Pons (tissue), 1 donor: Measurements from ENCODE around the gene SUGT1.
"Not testable (repeated sequence)": the region's sequence is repeated elsewhere in the genome, so short reads cannot be mapped to it uniquely, and the experiment has no call there.

ENCODE experiments used
- DNase-seq: peaks from one replicate; pipeline ENCODE4 v3.0.0-alpha.2; 2016; ENCODE audit warnings: low spot score

Gene SUGT1

GRCh38 chr13:52669677-52670076 lies 17.0 kb downstream of the SUGT1 start:
- DNase-seq, result no peak

GRCh38 chr13:52670726-52671125 lies 18.1 kb downstream of the SUGT1 start:
- DNase-seq, result no peak

GRCh38 chr13:52673465-52673864 lies 20.8 kb downstream of the SUGT1 start:
- no peak for DNase-seq

GRCh38 chr13:52677823-52678222 lies 25.2 kb downstream of the SUGT1 start:
- no peak for DNase-seq

GRCh38 chr13:52685806-52686205 lies 33.2 kb downstream of the SUGT1 start:
- not testable (repeated sequence) for DNase-seq

GRCh38 chr13:52686376-52686775 lies 33.7 kb downstream of the SUGT1 start:
- DNase-seq, result no peak

- DNase-seq, result no peak
Measured at GRCh38 chr13:52695856-52696255, 43.2 kb downstream of the SUGT1 start.

GRCh38 chr13:52696566-52696965 lies 43.9 kb downstream of the SUGT1 start:
- no peak for DNase-seq

GRCh38 chr13:52701728-52702465 lies 49.3 kb downstream of the SUGT1 start:
- DNase-seq, result no peak

- DNase-seq, result no peak
Measured at GRCh38 chr13:52703482-52703881, 50.8 kb downstream of the SUGT1 start.

GRCh38 chr13:52706081-52706480 lies 53.4 kb downstream of the SUGT1 start:
- no peak for DNase-seq

GRCh38 chr13:52707375-52707774 lies 54.7 kb downstream of the SUGT1 start:
- DNase-seq, result no peak

GRCh38 chr13:52708266-52708665 lies 55.6 kb downstream of the SUGT1 start:
- not testable (repeated sequence) for DNase-seq

GRCh38 chr13:52711286-52711685 lies 58.6 kb downstream of the SUGT1 start:
- no peak for DNase-seq

GRCh38 chr13:52712385-52712784 lies 59.7 kb downstream of the SUGT1 start:
- DNase-seq, result no peak

- peak; percentile 64 for DNase-seq
Measured at GRCh38 chr13:52713894-52714293, 61.3 kb downstream of the SUGT1 start.

- DNase-seq, result not testable (repeated sequence)
Measured at GRCh38 chr13:52720904-52721303, 68.3 kb downstream of the SUGT1 start.

- not testable (repeated sequence) for DNase-seq
Measured at GRCh38 chr13:52721356-52721755, 68.7 kb downstream of the SUGT1 start.

- DNase-seq, result no peak
Measured at GRCh38 chr13:52723181-52723580, 70.5 kb downstream of the SUGT1 start.

- DNase-seq, result no peak
Measured at GRCh38 chr13:52725302-52725701, 72.7 kb downstream of the SUGT1 start.

- no peak for DNase-seq
Measured at GRCh38 chr13:52726258-52726657, 73.6 kb downstream of the SUGT1 start.

GRCh38 chr13:52734075-52734623 lies 81.5 kb downstream of the SUGT1 start:
- no peak for DNase-seq

- DNase-seq, result no peak
Measured at GRCh38 chr13:52736891-52737290, 84.3 kb downstream of the SUGT1 start.

- no peak for DNase-seq
Measured at GRCh38 chr13:52737451-52737850, 84.8 kb downstream of the SUGT1 start.
